ENCODE data around the gene MYO1F. TPM values are rescaled to one million over a fixed set of nuclear protein-coding genes. Genes with fewer than 3 reads are reported as not detected.
"Not testable (repeated sequence)": the region's sequence is repeated elsewhere in the genome, so short reads cannot be mapped to it uniquely, and the experiment has no call there.

MYO1F gene
- total RNA-seq, 1 experiment from 2014 or later = not detected

GRCh38 chr19:8575467-8575997 lies 1.7 kb downstream of the MYO1F start:
- Mint-ChIP-seq H3K4me3 (ENCODE audit: low read depth, unreplicated experiment) (no peak overlapping the region), H3K9me3 (ENCODE audit: low read depth, unreplicated experiment) (no peaks in the 10 kb centered on the region), H3K4me1 (ENCODE audit: low read depth, unreplicated experiment) (no peaks in the 10 kb centered on the region), H3K36me3 (ENCODE audit: insufficient read depth, unreplicated experiment) (peaks cover 3% of the 10 kb centered on the region), H3K27me3 (ENCODE audit: unreplicated experiment) (peaks cover 67% of the 10 kb centered on the region), H3K27ac (ENCODE audit: unreplicated experiment) (no peak overlapping the region)
- intact Hi-C loops (cut with micrococcal nuclease; ENCODE audit: unreplicated experiment) = no loop called here
- no peak for TF ChIP-seq CTCF (IDR thresholded peaks at IDR 0.05; ENCODE audit: unreplicated experiment)
- DNase-seq = no peak
- no TSS peak for BruUV-seq (replicated peaks)
- CTCF ChIA-PET = no interaction called here

GRCh38 chr19:8574619-8574922 lies 2.7 kb downstream of the MYO1F start:
- H3K9me3 Mint-ChIP-seq (ENCODE audit: low read depth, unreplicated experiment); BruUV-seq (replicated peaks); H3K4me1 Mint-ChIP-seq (ENCODE audit: low read depth, unreplicated experiment); intact Hi-C loops (cut with micrococcal nuclease; ENCODE audit: unreplicated experiment); H3K27ac Mint-ChIP-seq (ENCODE audit: unreplicated experiment); H3K36me3 Mint-ChIP-seq (ENCODE audit: insufficient read depth, unreplicated experiment); H3K4me3 Mint-ChIP-seq (ENCODE audit: low read depth, unreplicated experiment); CTCF ChIA-PET; DNase-seq: not testable (repeated sequence)
- H3K27me3 Mint-ChIP-seq (ENCODE audit: unreplicated experiment) = peaks cover 67% of the 10 kb centered on the region

- H3K4me3 Mint-ChIP-seq (ENCODE audit: low read depth, unreplicated experiment) = no peak overlapping the region
Measured at GRCh38 chr19:8573316-8573715, 3.9 kb downstream of the MYO1F start.

GRCh38 chr19:8571006-8571411 lies 6.2 kb downstream of the MYO1F start:
- no peak for TF ChIP-seq CTCF (IDR thresholded peaks at IDR 0.05; ENCODE audit: unreplicated experiment)
- BruUV-seq (replicated peaks) = no TSS peak
- Mint-ChIP-seq H3K36me3 (ENCODE audit: insufficient read depth, unreplicated experiment) (peaks cover 3% of the 10 kb centered on the region), H3K4me1 (ENCODE audit: low read depth, unreplicated experiment) (no peaks in the 10 kb centered on the region), H3K9me3 (ENCODE audit: low read depth, unreplicated experiment) (no peaks in the 10 kb centered on the region), H3K4me3 (ENCODE audit: low read depth, unreplicated experiment) (no peak overlapping the region), H3K27me3 (ENCODE audit: unreplicated experiment) (peaks cover 38% of the 10 kb centered on the region), H3K27ac (ENCODE audit: unreplicated experiment) (no peak overlapping the region)
- peak; percentile 6 for DNase-seq
- CTCF ChIA-PET = no interaction called here
- intact Hi-C loops (cut with micrococcal nuclease; ENCODE audit: unreplicated experiment) = no loop called here

More at GRCh38 chr19:8573316-8573715, 3.9 kb downstream of the MYO1F start:
- DNase-seq = no peak
- CTCF ChIA-PET = no interaction called here
- H3K4me1 Mint-ChIP-seq (ENCODE audit: low read depth, unreplicated experiment) = no peaks in the 10 kb centered on the region
- H3K36me3 Mint-ChIP-seq (ENCODE audit: insufficient read depth, unreplicated experiment) = peaks cover 3% of the 10 kb centered on the region
- BruUV-seq (replicated peaks) = no TSS peak
- no peak for TF ChIP-seq CTCF (IDR thresholded peaks at IDR 0.05; ENCODE audit: unreplicated experiment)
- peaks cover 55% of the 10 kb centered on the region for H3K27me3 Mint-ChIP-seq (ENCODE audit: unreplicated experiment)
- intact Hi-C loops (cut with micrococcal nuclease; ENCODE audit: unreplicated experiment) = no loop called here
- no peak overlapping the region for H3K27ac Mint-ChIP-seq (ENCODE audit: unreplicated experiment)
- no peaks in the 10 kb centered on the region for H3K9me3 Mint-ChIP-seq (ENCODE audit: low read depth, unreplicated experiment)

GRCh38 chr19:8569066-8569771 lies 8.0 kb downstream of the MYO1F start:
- BruUV-seq (replicated peaks) = no TSS peak
- no peaks in the 10 kb centered on the region for H3K36me3 Mint-ChIP-seq (ENCODE audit: insufficient read depth, unreplicated experiment)
- H3K4me1 Mint-ChIP-seq (ENCODE audit: low read depth, unreplicated experiment) = no peaks in the 10 kb centered on the region
- H3K9me3 Mint-ChIP-seq (ENCODE audit: low read depth, unreplicated experiment) = no peaks in the 10 kb centered on the region
- no peak for TF ChIP-seq CTCF (IDR thresholded peaks at IDR 0.05; ENCODE audit: unreplicated experiment)
- no peak overlapping the region for H3K27ac Mint-ChIP-seq (ENCODE audit: unreplicated experiment)
- no peak overlapping the region for H3K4me3 Mint-ChIP-seq (ENCODE audit: low read depth, unreplicated experiment)
- peak; percentile 29 for DNase-seq
- peaks cover 23% of the 10 kb centered on the region for H3K27me3 Mint-ChIP-seq (ENCODE audit: unreplicated experiment)
- CTCF ChIA-PET = interaction anchor here (0.6 kb wide), 1 partner anchor 32 kb away, joined by 4 read pairs; no protein-coding TSS in a partner anchor
- intact Hi-C loops (cut with micrococcal nuclease; ENCODE audit: unreplicated experiment) = no loop called here

Data from Calu3 (cell line).